HEK293 (cell line): ENCODE results near the gene CBX1.

Source experiments
- CTCF ChIA-PET: fragments of 350-600 bp; formaldehyde crosslinking; extraction: SDS; loops from one replicate; lab custom pipeline; 2021; ENCODE audit warnings: antibody characterized with exemption; lab: Yijun Ruan, JAX
- POLR2A ChIA-PET: fragments of 300-600 bp; formaldehyde crosslinking; extraction: SDS; loops from one replicate; lab custom pipeline; 2020; ENCODE audit warnings: antibody characterized with exemption, inconsistent platforms; lab: Yijun Ruan, JAX
- H3K27ac ChIP-seq: fragments of 200-500 bp; sonication (Bioruptor generic); 2 replicates; pipeline ENCODE4 v1.5.1; 2014; ENCODE audit warnings: low read depth, low read length, control low read depth, inconsistent platforms; ENCODE audit errors: extremely low read depth
- H3K36me3 ChIP-seq, 2 experiments: fragments of 200-500 bp in 1 of 2; sonication (Bioruptor generic) in 1 of 2; 1 replicate in 1 of 2; 2 replicates in 1 of 2; pipeline ENCODE4 v1.5.1; 2014 to 2017; ENCODE audit warnings: inconsistent platforms in 2 of 2, low read length in 2 of 2; ENCODE audit not compliant: control insufficient read depth in 2 of 2, insufficient read depth in 1 of 2
- H3K4me1 ChIP-seq: fragments of 200-500 bp; sonication (Bioruptor generic); 2 replicates; pipeline ENCODE4 v1.5.1; 2014; ENCODE audit warnings: mild to moderate bottlenecking, low read length, inconsistent platforms; ENCODE audit not compliant: control insufficient read depth, insufficient read depth
- H3K4me3 ChIP-seq: 2 replicates; pipeline ENCODE4 v1.5.1; 2011; ENCODE audit warnings: low read depth, mild to moderate bottlenecking, control low read depth, low read length, moderate library complexity
- H3K9me3 ChIP-seq: fragments of 200-500 bp; sonication (Bioruptor generic); 2 replicates; pipeline ENCODE4 v1.5.1; 2014; ENCODE audit warnings: low read depth, low read length, inconsistent platforms; ENCODE audit not compliant: control insufficient read depth, insufficient read depth
- GLIS2 ChIP-seq: fragments of 450-650 bp; formaldehyde crosslinking; IDR thresholded peaks from 2 replicates; pipeline ENCODE4 v1.5.1; 2016; ENCODE audit warnings: missing biosample characterization, missing genetic modification characterization
- IKZF3 ChIP-seq: fragments of 450-650 bp; IDR thresholded peaks from 2 replicates; pipeline ENCODE4 v1.5.0; 2018; ENCODE audit warnings: missing biosample characterization, mild to moderate bottlenecking, missing genetic modification characterization, moderate library complexity
- ZIC2 ChIP-seq: fragments of 450-650 bp; formaldehyde crosslinking; IDR thresholded peaks from 2 replicates; pipeline ENCODE4 v1.5.1; 2016; ENCODE audit warnings: missing biosample characterization, missing genetic modification characterization
- ZNF133 ChIP-seq: fragments of 450-650 bp; formaldehyde crosslinking; IDR thresholded peaks from 2 replicates; pipeline ENCODE4 v1.5.1; 2016; ENCODE audit warnings: missing biosample characterization, missing genetic modification characterization
- ZNF2 ChIP-seq: fragments of 450-650 bp; formaldehyde crosslinking; IDR thresholded peaks from 2 replicates; pipeline ENCODE4 v1.5.1; 2016; ENCODE audit warnings: missing biosample characterization, missing genetic modification characterization
- ZNF223 ChIP-seq: fragments of 450-650 bp; formaldehyde crosslinking; IDR thresholded peaks from 2 replicates; pipeline ENCODE4 v1.5.1; 2016; ENCODE audit warnings: missing biosample characterization, missing genetic modification characterization
- ZNF350 ChIP-seq: fragments of 450-650 bp; formaldehyde crosslinking; IDR thresholded peaks from 2 replicates; pipeline ENCODE4 v1.5.0; 2017; ENCODE audit warnings: missing biosample characterization, mild to moderate bottlenecking, missing genetic modification characterization
- ZNF354C ChIP-seq: fragments of 450-650 bp; formaldehyde crosslinking; IDR thresholded peaks from 2 replicates; pipeline ENCODE4 v1.5.1; 2016; ENCODE audit warnings: missing biosample characterization, missing genetic modification characterization, low read depth, borderline replicate concordance
- ZNF548 ChIP-seq: fragments of 450-650 bp; formaldehyde crosslinking; IDR thresholded peaks from 2 replicates; pipeline ENCODE4 v1.5.1; 2016; ENCODE audit warnings: missing biosample characterization, missing genetic modification characterization
- ZNF747 ChIP-seq: fragments of 450-650 bp; formaldehyde crosslinking; IDR thresholded peaks from 2 replicates; pipeline ENCODE4 v1.5.1; 2016; ENCODE audit warnings: missing biosample characterization, missing genetic modification characterization
- TF ChIP-seq, protein P1 (sequence below): IDR thresholded peaks from 2 replicates; pipeline ENCODE4 v1.6.1; 2011; ENCODE audit warnings: mild to moderate bottlenecking, low read depth, low read length, borderline replicate concordance
- TF ChIP-seq, protein P2 (sequence below): fragments of 450-650 bp; formaldehyde crosslinking; IDR thresholded peaks from 2 replicates; pipeline ENCODE4 v1.5.1; 2016; ENCODE audit warnings: missing biosample characterization, missing genetic modification characterization, borderline replicate concordance
- TF ChIP-seq, protein P3 (sequence below): fragments of 450-650 bp; formaldehyde crosslinking; IDR thresholded peaks from 2 replicates; pipeline ENCODE4 v1.5.1; 2016; ENCODE audit warnings: missing biosample characterization, missing genetic modification characterization
- TF ChIP-seq, protein P4 (sequence below): fragments of 450-650 bp; formaldehyde crosslinking; IDR thresholded peaks from 2 replicates; pipeline ENCODE4 v1.5.1; 2016; ENCODE audit warnings: missing biosample characterization, missing genetic modification characterization
- TF ChIP-seq, protein P5 (sequence below): fragments of 450-650 bp; formaldehyde crosslinking; conservative IDR thresholded peaks from 2 replicates; pipeline ENCODE4 v1.5.1; 2016; ENCODE audit warnings: low read depth, missing biosample characterization, missing genetic modification characterization
- TF ChIP-seq, protein P6 (sequence below): fragments of 450-650 bp; formaldehyde crosslinking; IDR thresholded peaks from 2 replicates; pipeline ENCODE4 v1.5.1; 2017; ENCODE audit warnings: missing biosample characterization, missing genetic modification characterization

CBX1 gene

DNA sequence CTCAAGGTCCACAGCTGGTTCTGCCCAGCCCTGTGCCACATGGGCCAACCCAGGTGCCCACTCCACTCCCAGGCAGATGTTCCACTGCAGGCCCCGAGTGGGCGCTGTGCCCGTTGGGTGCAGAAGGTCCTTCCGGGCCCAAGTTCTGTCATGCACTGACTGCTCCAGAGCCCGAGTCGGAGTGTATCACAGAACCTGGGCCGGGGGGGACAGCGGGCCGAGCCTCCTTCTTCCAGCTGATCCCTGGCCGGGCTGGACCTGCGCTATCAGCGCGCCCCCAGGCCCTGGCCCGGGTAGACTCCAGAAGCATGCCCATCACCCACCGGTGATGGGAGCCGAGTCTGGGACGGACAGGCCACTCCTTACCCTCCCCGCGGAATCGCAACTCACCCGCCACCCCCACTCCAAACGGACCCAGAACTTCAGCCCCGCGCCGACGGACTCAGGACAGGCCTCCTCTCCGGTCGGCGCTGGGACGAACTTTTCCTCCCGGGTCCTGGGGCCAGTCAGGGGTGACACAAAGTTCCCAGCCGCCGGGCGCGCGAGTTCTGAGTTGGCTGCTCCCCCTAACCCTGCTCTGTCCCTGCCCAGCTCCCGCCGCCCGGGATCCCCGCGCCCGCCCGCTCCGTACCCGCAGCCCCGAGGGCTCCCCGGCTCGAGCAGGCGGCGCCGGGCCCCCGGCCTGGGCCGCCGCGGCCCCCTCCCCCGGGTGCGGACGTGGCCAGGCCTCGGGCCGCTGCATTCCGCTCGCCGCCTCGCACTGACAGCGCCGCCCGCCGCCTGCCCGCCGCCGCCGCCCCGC, 64.0 kb downstream of the CBX1 start, which contains the start of gene COPZ2 (continued):
- TF ChIP-seq, protein P1, sequence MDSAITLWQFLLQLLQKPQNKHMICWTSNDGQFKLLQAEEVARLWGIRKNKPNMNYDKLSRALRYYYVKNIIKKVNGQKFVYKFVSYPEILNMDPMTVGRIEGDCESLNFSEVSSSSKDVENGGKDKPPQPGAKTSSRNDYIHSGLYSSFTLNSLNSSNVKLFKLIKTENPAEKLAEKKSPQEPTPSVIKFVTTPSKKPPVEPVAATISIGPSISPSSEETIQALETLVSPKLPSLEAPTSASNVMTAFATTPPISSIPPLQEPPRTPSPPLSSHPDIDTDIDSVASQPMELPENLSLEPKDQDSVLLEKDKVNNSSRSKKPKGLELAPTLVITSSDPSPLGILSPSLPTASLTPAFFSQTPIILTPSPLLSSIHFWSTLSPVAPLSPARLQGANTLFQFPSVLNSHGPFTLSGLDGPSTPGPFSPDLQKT: no peak
- TF ChIP-seq, protein P2, sequence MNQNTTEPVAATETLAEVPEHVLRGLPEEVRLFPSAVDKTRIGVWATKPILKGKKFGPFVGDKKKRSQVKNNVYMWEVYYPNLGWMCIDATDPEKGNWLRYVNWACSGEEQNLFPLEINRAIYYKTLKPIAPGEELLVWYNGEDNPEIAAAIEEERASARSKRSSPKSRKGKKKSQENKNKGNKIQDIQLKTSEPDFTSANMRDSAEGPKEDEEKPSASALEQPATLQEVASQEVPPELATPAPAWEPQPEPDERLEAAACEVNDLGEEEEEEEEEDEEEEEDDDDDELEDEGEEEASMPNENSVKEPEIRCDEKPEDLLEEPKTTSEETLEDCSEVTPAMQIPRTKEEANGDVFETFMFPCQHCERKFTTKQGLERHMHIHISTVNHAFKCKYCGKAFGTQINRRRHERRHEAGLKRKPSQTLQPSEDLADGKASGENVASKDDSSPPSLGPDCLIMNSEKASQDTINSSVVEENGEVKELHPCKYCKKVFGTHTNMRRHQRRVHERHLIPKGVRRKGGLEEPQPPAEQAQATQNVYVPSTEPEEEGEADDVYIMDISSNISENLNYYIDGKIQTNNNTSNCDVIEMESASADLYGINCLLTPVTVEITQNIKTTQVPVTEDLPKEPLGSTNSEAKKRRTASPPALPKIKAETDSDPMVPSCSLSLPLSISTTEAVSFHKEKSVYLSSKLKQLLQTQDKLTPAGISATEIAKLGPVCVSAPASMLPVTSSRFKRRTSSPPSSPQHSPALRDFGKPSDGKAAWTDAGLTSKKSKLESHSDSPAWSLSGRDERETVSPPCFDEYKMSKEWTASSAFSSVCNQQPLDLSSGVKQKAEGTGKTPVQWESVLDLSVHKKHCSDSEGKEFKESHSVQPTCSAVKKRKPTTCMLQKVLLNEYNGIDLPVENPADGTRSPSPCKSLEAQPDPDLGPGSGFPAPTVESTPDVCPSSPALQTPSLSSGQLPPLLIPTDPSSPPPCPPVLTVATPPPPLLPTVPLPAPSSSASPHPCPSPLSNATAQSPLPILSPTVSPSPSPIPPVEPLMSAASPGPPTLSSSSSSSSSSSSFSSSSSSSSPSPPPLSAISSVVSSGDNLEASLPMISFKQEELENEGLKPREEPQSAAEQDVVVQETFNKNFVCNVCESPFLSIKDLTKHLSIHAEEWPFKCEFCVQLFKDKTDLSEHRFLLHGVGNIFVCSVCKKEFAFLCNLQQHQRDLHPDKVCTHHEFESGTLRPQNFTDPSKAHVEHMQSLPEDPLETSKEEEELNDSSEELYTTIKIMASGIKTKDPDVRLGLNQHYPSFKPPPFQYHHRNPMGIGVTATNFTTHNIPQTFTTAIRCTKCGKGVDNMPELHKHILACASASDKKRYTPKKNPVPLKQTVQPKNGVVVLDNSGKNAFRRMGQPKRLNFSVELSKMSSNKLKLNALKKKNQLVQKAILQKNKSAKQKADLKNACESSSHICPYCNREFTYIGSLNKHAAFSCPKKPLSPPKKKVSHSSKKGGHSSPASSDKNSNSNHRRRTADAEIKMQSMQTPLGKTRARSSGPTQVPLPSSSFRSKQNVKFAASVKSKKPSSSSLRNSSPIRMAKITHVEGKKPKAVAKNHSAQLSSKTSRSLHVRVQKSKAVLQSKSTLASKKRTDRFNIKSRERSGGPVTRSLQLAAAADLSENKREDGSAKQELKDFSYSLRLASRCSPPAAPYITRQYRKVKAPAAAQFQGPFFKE (tag by site-specific recombination): no peak
- no peak for TF ChIP-seq ZNF350 (tag by site-specific recombination)
- TF ChIP-seq, protein P3, sequence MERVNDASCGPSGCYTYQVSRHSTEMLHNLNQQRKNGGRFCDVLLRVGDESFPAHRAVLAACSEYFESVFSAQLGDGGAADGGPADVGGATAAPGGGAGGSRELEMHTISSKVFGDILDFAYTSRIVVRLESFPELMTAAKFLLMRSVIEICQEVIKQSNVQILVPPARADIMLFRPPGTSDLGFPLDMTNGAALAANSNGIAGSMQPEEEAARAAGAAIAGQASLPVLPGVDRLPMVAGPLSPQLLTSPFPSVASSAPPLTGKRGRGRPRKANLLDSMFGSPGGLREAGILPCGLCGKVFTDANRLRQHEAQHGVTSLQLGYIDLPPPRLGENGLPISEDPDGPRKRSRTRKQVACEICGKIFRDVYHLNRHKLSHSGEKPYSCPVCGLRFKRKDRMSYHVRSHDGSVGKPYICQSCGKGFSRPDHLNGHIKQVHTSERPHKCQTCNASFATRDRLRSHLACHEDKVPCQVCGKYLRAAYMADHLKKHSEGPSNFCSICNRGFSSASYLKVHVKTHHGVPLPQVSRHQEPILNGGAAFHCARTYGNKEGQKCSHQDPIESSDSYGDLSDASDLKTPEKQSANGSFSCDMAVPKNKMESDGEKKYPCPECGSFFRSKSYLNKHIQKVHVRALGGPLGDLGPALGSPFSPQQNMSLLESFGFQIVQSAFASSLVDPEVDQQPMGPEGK: no peak
- TF ChIP-seq, protein P4, sequence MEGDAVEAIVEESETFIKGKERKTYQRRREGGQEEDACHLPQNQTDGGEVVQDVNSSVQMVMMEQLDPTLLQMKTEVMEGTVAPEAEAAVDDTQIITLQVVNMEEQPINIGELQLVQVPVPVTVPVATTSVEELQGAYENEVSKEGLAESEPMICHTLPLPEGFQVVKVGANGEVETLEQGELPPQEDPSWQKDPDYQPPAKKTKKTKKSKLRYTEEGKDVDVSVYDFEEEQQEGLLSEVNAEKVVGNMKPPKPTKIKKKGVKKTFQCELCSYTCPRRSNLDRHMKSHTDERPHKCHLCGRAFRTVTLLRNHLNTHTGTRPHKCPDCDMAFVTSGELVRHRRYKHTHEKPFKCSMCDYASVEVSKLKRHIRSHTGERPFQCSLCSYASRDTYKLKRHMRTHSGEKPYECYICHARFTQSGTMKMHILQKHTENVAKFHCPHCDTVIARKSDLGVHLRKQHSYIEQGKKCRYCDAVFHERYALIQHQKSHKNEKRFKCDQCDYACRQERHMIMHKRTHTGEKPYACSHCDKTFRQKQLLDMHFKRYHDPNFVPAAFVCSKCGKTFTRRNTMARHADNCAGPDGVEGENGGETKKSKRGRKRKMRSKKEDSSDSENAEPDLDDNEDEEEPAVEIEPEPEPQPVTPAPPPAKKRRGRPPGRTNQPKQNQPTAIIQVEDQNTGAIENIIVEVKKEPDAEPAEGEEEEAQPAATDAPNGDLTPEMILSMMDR: no peak

DNA sequence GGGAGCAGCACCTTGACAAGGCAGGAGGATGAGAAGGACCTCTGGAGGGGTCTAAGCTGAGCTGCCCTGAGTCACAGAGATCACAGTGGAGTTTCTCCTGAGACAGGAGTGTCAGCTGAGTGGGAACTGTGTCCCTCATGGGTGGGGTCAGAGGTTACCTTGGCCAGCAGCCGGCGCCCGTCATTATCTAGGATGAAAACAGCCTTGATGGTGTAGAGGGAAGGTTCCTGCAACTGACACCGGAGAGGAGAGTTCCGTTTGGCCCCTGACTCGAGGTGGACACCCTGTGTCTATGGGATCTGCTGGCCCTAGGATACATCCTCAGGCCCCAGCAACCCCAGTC, 64.6 kb downstream of the CBX1 start:
- no peak overlapping the region for H3K27ac ChIP-seq
- no peak overlapping the region for H3K4me3 ChIP-seq
- no peaks in the 10 kb centered on the region for H3K9me3 ChIP-seq
- H3K36me3 ChIP-seq: no peaks in the 10 kb centered on the region
- ChIA-PET CTCF (interaction anchor here (1.2 to 3.4 kb wide), 5 partner anchors 10 to 43 kb away, joined by 4 to 18 read pairs (median 6); no protein-coding TSS in a partner anchor), POLR2A (interaction anchor here (3.1 kb wide), 1 partner anchor 12 kb away, joined by 14 read pairs; the partner anchor contains the start of gene NFE2L1)
- no peaks in the 10 kb centered on the region for H3K4me1 ChIP-seq
- TF ChIP-seq, protein P5, sequence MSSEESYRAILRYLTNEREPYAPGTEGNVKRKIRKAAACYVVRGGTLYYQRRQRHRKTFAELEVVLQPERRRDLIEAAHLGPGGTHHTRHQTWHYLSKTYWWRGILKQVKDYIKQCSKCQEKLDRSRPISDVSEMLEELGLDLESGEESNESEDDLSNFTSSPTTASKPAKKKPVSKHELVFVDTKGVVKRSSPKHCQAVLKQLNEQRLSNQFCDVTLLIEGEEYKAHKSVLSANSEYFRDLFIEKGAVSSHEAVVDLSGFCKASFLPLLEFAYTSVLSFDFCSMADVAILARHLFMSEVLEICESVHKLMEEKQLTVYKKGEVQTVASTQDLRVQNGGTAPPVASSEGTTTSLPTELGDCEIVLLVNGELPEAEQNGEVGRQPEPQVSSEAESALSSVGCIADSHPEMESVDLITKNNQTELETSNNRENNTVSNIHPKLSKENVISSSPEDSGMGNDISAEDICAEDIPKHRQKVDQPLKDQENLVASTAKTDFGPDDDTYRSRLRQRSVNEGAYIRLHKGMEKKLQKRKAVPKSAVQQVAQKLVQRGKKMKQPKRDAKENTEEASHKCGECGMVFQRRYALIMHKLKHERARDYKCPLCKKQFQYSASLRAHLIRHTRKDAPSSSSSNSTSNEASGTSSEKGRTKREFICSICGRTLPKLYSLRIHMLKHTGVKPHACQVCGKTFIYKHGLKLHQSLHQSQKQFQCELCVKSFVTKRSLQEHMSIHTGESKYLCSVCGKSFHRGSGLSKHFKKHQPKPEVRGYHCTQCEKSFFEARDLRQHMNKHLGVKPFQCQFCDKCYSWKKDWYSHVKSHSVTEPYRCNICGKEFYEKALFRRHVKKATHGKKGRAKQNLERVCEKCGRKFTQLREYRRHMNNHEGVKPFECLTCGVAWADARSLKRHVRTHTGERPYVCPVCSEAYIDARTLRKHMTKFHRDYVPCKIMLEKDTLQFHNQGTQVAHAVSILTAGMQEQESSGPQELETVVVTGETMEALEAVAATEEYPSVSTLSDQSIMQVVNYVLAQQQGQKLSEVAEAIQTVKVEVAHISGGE (tag by site-specific recombination): no peak
- TF ChIP-seq, protein P6, sequence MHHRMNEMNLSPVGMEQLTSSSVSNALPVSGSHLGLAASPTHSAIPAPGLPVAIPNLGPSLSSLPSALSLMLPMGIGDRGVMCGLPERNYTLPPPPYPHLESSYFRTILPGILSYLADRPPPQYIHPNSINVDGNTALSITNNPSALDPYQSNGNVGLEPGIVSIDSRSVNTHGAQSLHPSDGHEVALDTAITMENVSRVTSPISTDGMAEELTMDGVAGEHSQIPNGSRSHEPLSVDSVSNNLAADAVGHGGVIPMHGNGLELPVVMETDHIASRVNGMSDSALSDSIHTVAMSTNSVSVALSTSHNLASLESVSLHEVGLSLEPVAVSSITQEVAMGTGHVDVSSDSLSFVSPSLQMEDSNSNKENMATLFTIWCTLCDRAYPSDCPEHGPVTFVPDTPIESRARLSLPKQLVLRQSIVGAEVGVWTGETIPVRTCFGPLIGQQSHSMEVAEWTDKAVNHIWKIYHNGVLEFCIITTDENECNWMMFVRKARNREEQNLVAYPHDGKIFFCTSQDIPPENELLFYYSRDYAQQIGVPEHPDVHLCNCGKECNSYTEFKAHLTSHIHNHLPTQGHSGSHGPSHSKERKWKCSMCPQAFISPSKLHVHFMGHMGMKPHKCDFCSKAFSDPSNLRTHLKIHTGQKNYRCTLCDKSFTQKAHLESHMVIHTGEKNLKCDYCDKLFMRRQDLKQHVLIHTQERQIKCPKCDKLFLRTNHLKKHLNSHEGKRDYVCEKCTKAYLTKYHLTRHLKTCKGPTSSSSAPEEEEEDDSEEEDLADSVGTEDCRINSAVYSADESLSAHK (tag by site-specific recombination): no peak
- TF ChIP-seq ZNF133 (tag by site-specific recombination) (no peak), ZNF548 (no peak), ZNF354C (tag by site-specific recombination) (no peak), ZNF223 (tag by site-specific recombination) (no peak), IKZF3 (tag by site-specific recombination) (no peak), ZNF747 (tag by site-specific recombination) (no peak), GLIS2 (no peak), ZIC2 (tag by site-specific recombination) (no peak), ZNF2 (tag by site-specific recombination) (no peak)
